Measurements from ENCODE around the gene NANOS1.

The NANOS1 gene, protein sequence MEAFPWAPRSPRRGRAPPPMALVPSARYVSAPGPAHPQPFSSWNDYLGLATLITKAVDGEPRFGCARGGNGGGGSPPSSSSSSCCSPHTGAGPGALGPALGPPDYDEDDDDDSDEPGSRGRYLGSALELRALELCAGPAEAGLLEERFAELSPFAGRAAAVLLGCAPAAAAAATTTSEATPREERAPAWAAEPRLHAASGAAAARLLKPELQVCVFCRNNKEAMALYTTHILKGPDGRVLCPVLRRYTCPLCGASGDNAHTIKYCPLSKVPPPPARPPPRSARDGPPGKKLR

DNA sequence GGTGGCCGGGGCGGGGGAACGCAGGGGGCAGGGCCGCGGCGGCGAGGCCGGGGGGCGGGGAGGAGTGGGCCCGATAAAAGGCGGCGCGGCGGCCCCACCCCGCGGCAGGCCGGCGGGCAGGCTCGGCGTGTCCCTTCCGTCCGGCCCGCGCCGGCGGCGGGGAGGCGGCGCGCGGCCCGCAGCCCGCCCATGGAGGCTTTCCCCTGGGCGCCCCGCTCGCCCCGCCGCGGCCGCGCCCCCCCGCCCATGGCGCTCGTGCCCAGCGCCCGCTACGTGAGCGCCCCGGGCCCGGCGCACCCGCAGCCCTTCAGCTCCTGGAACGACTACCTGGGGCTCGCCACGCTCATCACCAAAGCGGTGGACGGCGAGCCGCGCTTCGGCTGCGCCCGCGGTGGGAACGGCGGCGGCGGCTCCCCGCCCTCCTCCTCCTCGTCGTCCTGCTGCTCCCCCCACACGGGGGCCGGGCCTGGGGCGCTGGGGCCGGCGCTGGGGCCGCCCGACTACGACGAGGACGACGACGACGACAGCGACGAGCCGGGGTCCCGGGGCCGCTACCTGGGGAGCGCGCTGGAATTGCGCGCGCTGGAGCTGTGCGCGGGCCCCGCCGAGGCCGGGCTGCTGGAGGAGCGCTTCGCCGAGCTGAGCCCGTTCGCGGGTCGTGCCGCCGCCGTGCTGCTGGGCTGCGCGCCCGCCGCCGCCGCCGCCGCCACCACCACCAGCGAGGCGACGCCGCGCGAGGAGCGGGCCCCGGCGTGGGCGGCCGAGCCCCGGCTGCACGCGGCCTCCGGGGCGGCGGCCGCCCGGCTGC, at the start of gene NANOS1:
Gene NANOS1 (plus strand): TSS at position 102 of the 808 bp plus-strand sequence. CDS start 88 bp downstream, at position 190.
- DNase-seq (ENCODE audit: low read depth in 2 of 2): peak; percentile 16 to 18

DNA sequence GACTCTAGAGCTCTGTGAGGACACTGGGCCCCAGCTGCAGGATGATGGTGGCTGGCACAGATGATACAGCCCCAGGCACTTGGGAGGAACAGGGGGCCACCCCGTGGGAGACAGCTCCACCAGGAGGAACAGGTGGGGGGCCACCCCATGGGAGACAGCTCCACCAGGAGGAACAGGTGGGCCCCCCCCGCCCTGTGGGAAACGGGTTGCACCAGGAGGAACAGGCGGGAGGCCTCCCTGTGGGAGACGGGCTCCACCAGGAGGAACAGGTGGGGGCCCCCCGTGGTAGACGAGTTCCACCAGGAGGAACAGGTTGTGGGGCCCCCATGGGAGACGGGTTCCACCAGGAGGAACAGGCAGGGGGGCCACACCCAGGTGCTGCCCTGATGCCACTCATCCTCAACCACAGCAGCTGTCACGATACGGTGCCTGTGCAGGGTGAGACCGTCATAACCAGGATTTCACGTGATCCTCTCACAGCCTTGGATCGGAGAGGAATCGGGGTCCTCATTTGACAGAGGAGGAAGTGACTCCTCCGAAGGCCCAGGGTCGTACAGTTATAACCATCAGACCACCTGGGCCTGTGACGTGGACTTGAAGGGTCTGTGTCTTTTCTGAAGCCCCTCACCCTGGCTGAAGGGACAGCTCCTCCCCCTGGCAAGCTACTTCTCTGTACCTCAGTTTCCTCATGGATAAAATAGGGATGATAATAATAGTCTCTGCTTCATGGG, 49.2 kb upstream of the NANOS1 start:
- no peak for DNase-seq (ENCODE audit: low read depth in 2 of 2)

DNA sequence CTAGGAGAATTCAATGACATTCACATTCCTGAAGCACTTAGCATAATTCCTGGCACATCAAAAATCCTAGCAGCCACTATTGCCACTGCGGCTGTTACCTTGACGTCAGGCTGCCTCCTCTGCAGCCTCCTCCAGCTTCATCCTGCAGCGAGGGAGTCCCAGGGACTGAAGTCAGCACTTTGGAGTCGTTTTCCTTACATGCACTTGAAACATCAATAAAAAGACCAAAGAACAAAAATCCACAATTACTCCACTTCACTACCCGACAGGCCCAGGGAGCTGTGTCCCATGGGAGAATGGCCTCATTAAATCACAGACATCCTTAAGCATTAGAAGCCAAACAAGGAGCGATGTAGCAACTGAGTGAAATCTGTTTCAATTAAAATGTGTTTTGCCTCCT, 48.6 kb upstream of the NANOS1 start:
- no peak for DNase-seq (ENCODE audit: low read depth in 2 of 2)

DNA sequence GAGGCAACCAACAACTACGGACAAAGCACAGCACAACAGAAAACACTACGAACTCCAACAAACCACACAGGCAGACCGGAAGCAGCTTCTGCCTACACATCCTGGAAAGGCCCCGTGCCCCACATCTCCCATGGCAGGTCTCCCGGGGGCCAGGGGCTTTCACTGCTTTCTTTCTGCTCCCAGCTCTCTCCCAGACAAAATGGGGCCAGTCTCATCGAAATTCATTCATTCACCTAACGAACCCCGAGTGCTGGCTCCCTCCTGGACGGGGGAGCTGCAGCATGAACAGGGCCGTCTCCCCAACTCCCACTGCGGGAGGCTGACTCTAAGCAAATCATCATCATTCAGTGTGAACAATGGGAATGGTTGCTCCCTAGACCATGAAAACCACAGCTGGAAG, 47.6 kb upstream of the NANOS1 start:
- no peak for DNase-seq (ENCODE audit: low read depth in 2 of 2)

DNA sequence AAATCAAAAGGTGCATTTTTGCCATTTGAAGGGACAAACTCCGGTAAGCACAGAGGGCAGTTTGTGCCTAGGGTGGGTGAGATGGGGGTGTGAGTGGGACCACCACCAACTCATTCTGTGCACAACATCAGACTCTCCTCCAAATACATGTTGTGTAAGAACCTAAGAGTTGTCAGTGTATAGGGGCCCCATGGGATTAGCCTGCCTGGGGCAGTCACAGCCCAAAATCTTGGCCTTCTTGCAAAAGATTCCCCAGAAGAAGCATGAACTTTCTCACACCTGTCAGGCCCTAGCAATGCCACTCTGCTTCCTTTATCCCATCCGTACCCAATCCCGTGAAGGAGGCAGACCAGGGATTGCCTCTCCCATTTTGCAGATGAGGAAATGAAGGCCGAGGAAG, 47.1 kb upstream of the NANOS1 start:
- no peak for DNase-seq (ENCODE audit: low read depth in 2 of 2)

DNA sequence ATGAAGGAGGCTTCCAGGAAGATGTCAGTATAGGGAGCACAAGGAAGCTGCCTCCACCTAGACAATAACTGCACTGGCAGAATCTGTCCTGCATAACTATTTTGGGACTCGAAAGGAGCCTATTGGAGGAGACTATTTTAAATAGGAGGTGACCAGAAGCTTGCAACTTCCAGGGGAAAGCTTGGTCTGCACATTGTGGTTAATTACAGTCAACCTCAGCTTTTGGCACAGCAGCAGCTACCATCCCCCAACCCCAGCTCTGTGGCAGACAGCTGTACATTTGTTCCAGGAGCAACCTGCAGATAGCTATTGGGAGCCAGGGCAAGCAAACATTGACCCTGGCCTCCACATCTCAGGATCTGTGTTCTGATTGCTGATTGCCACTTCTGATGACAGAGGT, 46.3 kb upstream of the NANOS1 start:
- no peak for DNase-seq (ENCODE audit: low read depth in 2 of 2)

DNA sequence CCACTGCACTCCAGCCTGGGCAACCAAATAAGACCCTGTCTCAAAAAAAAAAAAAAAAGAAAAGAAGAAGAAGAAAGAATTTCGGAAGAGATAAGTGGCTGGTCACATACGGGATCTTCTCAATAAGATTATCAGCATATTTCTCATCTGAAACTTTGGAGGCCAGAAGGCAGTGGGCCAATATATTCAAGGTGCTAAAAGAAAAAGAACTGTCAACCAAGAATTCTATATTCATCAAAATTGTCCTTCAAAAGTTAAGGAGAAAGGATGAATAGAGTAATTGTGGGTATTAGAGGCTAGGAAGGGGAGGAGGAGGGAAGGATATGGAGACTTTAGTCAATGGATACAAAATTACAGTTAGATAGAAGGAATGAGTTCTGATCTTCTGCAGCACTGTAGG, 43.9 kb upstream of the NANOS1 start:
- no peak for DNase-seq (ENCODE audit: low read depth in 2 of 2)

DNA sequence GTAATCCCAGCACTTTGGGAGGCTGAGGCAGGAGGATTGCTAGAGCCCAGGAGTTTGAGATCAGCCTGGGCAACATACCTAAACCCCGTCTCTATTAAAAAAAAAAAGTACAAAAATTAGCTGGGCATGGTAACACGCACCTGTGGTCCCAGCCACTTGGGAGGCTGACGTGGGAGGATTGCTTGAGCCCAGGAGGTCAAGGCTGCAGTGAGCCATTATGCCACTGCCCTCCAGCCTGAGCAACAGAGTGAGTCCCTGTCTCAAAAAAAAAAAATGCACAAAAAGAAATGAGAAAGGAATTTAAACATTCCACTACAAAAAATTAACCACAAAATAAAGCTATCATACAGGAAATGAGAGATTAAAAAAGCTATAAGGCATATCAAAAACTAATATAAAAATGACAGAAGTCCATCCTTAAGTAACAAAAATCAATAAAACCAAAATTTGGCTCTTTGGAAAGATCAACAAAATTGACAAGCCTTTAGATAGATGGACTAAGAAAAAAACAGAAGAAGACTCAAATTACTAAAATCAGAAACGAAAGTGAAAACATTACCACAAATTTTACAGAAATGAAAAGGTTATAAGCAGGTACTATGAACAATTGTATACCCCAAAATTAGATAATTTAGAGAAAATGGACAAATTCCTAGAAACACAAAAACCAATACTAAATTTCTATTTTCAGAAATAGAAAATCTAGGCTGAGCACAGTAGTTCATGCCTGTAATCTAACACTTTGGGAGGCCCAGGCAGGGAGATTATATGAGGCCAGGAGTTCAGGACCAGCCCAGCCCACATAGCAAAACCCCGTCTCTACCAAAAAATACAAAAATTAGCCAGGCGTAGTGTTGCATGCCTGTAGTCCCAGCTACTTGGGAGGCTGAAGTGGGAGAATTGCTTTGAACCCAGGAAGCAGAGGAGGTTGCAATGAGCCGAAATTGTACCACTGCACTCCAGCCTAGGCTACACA, 42.4 kb upstream of the NANOS1 start:
- no peak for DNase-seq (ENCODE audit: low read depth in 2 of 2)

DNA sequence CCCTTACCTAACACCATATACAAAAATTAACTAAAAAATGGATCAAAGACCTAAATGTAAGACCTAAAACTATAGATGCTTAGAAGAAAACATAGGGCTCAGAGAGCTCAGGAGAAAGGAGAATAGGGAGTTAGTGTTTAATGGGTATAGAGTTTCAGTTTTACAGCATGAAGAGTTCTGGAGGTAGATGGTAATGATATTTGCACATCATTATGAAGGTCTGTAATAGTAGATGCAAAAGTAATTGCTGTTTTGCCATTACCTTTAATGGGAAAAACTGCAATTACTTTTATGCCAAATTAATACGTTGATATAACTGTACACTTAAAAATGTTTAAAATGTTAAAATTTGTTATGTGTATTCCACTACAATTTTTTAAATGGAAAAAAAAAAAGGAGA, 39.2 kb upstream of the NANOS1 start:
- DNase-seq (ENCODE audit: low read depth in 2 of 2): no peak

DNA sequence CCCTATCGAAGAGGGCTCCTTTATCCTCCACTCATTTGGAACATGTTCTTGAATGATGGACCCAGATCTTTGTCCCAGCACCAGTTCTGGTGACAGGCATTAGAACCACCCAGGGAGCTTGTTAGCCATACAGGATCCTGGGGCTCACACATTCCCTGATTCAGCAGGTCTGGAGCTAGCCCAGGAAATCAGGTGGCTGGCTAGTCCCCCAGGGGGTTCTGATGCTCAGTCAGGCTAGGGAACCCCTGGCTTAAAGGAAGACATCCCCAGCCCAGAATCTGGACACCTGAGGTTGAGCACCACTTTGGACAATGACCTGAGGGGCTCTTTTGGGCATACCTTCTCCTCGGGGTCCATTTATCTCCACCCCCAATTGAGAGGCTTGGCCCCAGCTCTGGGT, 37.0 kb upstream of the NANOS1 start:
- DNase-seq (ENCODE audit: low read depth in 2 of 2): no peak

DNA sequence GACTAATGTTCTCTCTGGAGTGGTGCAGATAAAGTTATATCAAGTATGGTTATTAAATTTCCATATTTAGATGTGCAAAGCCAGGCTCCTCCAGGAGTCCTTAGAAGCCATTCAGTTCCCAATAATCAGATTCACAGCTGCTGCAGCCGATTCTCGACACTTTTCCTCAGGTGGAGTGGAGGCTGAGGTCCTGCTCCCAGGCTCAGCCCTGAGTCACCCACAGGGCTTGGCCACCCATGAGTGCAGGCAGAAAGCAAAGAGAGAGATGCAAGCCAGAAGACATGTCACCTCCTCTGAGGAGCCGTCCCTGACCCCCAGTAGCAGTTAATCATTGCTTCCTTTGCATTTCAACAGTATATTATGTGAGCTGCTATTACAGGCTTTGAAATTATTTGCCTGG, 36.3 kb upstream of the NANOS1 start:
- DNase-seq (ENCODE audit: low read depth in 2 of 2): no peak

DNA sequence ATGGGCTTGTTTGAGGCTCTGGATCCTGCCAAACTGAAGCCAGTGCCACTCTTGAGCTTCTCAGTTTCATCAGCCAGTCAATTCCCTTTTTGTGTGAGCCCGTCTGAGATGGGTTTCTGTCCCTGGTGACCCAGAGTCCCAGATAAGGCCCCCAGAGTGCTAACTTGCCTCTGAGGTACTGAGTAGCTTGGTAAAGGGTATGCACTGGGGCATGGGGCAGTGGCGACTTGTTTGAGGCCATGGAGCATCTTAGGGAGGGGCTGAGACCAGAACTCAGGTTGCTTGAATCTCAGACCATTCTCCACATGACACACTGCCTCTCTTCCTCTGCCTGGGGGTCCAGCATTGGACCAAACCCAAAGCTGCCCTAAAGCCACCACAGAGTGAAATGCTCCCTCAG, 35.2 kb upstream of the NANOS1 start:
- DNase-seq (ENCODE audit: low read depth in 2 of 2): no peak

DNA sequence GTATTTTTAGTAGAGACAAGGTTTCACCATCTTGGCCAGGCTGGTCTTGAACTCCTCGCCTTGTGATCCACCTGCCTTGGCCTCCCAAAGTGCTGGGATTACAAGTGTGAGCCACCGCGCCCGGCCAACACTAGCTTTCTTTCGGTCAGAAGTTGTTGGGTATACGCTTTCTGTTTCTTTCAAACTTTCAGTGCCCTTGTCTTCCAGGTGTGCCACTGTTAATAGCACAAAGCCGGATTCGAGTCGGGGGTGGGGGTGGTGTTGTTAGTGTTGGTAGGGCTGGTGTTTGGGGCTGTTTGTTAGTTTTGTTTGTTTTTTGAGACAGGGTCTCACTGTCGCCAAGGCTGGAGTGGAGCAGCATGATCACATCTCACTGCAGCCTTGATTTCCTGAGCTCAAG, 33.8 kb upstream of the NANOS1 start:
- no peak for DNase-seq (ENCODE audit: low read depth in 2 of 2)

DNA sequence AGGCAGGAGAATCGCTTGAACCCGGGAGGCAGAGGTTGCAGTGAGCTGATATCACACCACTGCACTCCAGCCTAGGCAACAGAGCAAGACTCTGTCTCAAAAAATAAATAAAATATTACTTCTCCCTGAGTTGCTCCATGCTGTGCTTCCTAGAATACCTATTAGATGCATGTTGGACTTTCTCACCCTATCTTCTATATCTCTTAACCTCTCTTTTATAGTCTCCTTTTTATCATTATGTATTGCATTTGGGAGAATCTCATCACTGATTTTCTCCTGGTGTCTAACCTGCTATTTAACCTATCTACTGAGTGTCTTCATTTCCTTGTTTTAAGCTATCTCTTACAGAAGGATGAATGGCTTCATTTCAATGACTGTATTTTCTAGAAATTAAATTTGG, 32.1 kb upstream of the NANOS1 start:
- DNase-seq (ENCODE audit: low read depth in 2 of 2): no peak

DNA sequence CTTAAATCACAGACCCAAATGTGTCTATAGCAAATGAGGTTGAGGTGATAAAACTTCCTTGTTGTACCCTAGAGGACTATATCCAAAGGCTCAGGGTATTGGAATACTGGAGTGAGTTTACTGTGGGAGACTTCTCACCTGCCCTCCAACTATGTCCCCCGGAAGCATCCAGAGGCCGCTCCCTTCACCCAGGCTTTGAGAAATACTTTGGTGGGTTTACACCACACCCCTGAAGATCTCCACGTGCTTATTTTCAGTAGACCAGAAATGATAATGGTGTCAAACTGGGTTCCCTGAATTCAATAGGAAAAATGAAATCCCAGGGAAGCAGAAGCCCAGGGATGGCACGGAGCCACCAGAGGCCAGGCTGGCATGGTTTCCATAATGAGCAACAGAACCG, 31.3 kb upstream of the NANOS1 start:
- DNase-seq (ENCODE audit: low read depth in 2 of 2): no peak

DNA sequence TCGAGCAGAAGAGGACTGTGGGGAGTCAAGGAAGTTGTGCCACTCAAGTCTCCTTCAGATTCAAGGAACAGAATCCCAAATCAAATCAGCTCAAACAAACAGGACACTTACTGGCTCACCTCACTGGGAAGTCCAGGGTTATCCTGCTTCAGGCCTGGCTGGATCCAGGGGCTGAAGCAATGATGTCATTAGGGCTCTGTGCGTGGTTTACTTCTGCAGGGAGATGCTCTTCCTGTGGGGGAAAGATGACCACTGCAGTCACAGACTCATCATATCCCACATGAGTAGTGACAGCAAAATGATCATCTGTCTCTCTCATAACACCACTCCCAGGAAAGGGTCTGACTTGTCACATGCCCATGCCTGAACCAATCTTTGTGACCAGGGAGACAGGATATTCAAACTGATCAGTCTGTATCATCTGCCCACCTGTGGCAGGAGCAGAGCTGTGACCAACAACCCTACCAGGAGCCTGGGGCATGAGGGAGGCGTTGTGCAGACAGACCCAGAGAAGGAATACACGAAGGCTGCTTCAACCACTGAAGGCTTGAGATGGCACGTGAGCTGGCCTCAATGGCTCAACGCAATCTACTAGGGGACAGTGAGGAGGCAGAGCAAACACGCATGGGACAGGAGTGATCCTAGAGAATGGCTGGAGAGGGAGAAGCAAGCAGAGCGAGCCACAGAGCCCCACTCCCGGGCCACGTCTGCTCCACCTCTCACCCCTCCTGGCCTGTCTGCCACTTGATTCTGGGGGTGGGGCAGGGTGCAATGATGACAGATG, 27.6 kb upstream of the NANOS1 start:
- DNase-seq (ENCODE audit: low read depth in 2 of 2): no peak

DNA sequence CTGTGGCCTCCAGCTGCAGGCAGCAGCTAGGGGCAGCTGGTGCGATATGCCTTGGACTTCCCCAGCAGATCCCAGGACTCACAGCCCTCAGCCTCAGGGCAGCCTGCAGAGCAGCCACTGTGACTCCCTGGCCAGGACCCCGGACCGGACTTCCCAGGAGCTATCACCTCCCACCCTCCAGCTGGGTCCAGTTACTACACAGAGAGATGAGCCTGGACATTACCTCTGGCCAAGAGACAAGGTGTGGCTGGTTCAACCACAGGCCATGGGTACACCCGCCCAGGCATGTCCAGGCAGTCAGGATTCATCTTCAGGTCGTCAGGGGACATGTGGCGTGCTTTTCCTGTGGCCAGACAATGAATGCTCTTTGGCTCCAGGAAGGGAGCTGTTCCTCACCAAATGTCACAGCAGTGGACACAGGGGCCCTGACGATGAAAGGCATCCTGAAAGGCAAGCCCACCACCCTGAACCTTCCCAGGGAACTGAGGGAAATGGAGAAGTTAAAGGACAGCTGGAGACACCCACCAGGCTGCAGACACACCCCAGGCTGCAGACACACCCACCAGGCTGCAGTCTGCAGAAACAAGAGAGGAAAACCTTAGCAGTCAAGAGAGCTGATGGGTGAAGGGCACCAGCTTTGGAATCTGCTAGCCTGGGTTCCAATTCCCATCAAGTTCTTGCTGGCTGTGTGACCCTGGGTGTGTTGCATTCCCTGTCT, 25.8 kb upstream of the NANOS1 start:
- DNase-seq (ENCODE audit: low read depth in 2 of 2): no peak

DNA sequence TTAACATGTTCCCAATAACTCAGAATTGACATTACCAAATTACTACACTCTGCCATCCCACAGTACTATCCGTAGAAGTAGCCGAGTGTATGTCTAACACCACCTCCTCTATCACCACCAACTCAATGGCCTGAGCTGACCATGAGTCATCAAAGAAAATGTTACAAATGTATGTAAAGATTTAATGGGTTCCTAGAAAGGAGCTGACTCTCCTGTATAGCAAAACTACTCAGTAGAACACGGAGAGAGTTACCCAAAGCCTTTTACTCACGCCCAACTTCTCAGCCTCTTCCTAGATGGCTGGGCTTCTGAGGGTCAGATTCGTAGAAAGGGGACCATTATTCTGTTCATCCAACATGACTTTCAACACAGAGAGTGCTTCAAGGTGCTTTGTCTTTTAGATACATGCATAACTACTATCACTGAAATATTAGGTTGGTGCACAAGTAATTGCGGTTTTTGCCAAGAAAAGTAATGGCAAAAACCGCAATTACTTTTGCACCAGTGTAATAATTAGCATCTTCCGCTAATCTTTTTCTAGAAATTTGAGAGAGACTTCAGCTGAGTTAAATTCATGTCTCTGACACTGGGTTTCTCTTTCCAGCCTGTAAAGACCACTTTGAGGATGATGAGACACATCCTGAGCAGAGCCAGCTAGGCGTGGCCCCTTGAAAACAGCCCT, 24.0 kb upstream of the NANOS1 start:
- DNase-seq (ENCODE audit: low read depth in 2 of 2): no peak

DNA sequence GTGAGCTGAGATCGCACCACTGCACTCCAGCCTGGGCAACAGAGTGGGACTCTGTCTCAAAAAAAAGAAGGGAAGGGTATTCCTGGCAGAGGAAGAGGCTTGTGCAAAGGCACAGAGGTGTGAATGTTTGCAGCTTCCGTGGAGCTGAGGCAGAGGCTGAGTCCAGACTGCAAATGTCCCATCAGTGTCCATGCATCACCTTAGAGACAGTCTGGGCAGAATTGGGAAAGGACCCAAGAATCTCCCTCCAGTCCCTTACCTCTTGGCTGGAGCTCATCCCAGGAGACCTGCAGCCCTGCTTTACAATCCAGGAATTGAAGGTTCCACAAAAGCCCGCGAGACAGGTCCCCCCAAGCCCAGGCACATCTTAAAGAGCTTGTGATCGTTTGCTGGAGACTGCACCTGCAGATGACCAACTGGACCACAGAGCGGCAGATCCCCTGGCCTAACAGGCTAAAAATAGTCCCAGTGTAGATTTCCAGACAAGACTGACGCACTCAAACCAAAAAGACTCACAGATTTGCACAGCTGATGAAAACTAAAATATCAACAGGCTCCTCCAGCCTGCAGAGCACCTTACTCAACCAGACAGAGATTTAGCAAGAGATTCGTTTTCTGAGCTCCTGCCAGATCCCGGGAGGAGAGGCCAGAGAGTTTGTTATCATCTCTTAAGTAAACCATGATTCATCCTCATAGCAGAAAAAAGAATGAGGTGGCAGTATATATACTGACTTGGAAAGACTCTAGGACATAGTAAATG, 22.9 kb upstream of the NANOS1 start:
- no peak for DNase-seq (ENCODE audit: low read depth in 2 of 2)
